Bronchial smooth muscle cell (primary cell): Measurements from ENCODE around the gene ZNF593. TPM values are rescaled to one million over a fixed set of nuclear protein-coding genes. Genes with fewer than 3 reads are reported as not detected.

Source experiments
- total RNA-seq: library from RNA; depleted of rRNA; stranded (reverse); fragments of >200 nt; gene quantifications from 2 replicates; pipeline ENCODE4 v1.2.1, GENCODE V29; 2014

The ZNF593 gene
- 16.1 and 25.8 TPM in 2 replicates for total RNA-seq

DNA sequence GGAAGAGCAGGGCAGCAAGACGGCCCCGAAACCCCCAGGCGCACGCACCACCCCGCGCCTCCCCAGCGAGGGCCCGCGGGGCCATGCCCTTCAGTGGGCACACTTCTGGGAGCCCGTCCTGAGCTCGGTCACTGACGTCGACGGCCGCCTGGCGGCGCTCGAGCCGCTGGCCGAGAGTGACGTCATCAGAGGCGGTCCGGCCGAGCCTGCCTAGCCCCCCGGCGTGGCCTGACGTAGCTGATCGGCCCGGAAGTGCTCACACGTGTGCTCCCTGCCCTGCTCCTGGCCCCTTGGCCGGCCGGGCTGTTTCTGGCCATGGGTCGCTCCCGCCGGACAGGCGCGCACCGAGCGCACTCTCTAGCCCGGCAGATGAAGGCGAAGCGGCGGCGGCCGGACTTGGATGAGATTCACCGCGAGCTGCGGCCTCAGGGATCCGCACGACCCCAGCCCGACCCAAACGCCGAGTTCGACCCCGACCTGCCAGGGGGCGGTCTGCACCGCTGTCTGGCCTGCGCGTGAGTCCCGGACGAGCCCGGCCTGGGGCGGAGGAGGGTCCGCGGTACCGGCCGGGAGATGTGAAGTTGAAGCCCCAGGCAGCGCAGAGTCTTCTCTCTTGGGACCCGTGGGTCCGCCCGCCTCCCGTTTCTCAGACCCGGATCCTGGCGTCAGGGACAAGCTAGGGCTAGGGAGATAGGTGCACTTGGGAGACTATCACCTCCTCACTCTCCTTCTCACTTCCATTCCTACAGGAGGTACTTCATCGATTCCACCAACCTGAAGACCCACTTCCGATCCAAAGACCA is at the start of gene ZNF593:
ZNF593 (plus strand) TSS at position 240 of the 803 bp plus-strand sequence; CDS start at position 316, 76 bp downstream.

DNA sequence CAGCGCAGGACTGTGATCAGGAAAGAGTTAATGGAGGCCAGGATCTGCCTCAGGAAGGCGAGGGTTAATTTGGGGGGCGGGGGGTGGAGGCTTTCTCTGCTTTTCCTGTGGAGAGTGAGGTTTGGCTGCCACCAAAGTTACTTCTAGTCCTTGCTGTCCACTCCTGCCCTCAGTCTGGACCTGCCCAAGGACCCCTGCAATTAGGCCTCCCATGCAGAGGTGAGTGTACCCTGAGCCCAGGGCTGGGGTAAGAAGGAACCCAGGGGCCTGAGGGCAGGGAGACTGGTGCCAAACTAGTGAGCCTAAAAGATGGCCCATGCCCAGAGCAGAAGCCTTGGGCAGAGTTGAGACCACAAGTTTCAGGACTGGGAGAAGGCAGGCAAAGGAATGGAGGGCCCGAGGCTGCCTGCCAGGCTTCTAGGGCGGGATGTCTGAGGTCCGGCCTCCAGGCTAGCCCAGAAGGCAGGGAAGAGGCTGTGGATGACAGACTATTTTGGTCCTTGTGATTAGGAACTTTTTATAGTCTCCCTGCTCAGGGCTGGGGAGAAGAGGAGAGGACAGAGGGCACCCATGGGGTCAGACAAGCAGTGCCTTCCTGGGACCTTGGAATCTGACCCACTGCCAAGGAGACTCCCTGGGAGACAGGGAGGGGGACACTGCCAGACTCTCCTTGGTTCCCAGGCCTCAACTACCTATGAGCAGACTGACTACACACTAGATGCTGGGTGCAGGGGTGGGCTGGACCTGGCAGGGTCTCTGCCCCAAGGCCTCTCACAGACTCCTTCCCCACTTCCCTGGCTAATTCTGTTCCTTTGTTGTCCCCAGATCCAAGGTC is 10.6 kb upstream of the ZNF593 start, which contains the start of gene FAM110D:
FAM110D (plus strand) TSS at position 172 of the 835 bp plus-strand sequence. CDS start 2,213 bp downstream, outside the sequence.

GRCh38 chr1:26168410-26169197 is 1.1 kb upstream of the ZNF593 start, which contains the start of gene C1orf232:
C1orf232 (minus strand) TSS chr1:26168963; CDS start chr1:26168499, 464 bp downstream.

GRCh38 chr1:26171084-26172072 is 1.7 kb downstream of the ZNF593 start, which contains the start of gene ZNF593OS:
ZNF593OS (minus strand) TSS chr1:26171832; CDS start chr1:26171661, 171 bp downstream.

DNA sequence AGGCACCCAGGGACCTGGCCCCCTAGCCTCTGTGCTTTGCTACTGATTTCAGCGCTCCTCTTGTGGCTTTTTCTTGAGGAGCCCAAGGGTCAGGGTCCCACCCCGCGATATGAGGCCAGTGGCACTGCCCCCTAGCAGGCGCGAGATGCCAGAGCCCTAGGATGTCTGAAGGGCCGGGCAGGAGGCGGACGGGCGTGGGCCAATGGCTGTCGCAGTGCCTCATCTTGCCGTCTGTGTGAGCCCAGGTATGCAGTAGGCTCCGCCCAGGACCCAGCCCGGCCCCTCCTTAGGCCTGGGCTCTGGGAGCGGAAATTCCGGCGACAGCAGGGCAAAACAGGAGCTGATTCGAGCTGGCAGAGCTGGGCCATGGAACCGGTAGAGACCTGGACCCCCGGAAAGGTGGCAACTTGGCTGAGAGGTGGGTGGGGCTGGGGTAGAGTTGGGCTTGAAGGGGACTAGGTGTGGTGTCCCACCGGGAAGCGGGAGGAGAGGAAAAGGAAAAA is 7.5 kb downstream of the ZNF593 start, which contains the start of gene CNKSR1:
CNKSR1 (plus strand) TSS at position 310 of the 503 bp plus-strand sequence; CDS start at position 367, 57 bp downstream.

DNA sequence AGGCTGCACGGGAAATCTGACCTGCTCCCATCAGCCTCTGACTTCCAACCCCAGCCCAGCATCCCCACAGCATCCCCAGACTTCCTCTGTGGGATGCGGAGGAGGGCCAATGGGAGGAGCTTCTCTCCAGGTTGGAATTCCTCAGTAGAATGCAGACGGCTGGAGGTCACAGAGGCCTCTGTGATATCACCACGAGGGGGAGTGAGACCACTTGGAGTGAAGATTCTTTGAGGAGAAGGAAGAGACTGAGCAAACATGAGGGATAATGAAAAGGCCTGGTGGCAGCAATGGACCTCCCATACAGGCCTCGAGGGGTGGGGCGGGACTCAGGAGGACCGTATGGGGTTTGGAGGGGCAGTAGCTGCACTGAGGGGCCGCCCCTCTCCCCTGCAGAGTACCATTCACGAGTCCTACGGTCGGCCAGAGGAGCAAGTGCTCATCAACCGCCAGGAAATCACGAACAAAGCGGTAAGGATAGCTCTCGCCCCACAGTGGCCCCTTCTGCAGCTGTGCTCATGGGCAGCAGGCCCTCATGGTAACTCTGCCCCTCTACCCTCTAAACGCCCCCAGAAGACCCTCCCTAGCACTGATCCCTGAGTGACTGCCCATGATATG is 20.8 kb downstream of the ZNF593 start, which contains the start of gene CATSPER4:
CATSPER4 (plus strand) TSS at position 230 of the 615 bp plus-strand sequence; CDS start at position 256, 26 bp downstream.

Other genes starting within 250 kb of the ZNF593 start
- 5.2 and 6.1 TPM in 2 replicates for gene PAFAH2, start 171.8 kb upstream of the ZNF593 start, total RNA-seq
- gene EXTL1, start 148.1 kb upstream of the ZNF593 start, total RNA-seq = 0.09 and 0.47 TPM in 2 replicates
- not detected in 2 replicates for gene SLC30A2, start 123.8 kb upstream of the ZNF593 start, total RNA-seq
- not detected in 2 replicates for gene TRIM63, start 102.3 kb upstream of the ZNF593 start, total RNA-seq
- 3.4 and 3.9 TPM in 2 replicates for gene PDIK1L, start 58.1 kb upstream of the ZNF593 start, total RNA-seq
- not detected in 2 replicates for gene FAM110D, start 10.8 kb upstream of the ZNF593 start, total RNA-seq
- gene C1orf232, start 945 bp upstream of the ZNF593 start, total RNA-seq = not detected in 2 replicates
- gene ZNF593OS, start 1.9 kb downstream of the ZNF593 start, total RNA-seq = not detected in 2 replicates
- gene CNKSR1, start 7.6 kb downstream of the ZNF593 start, total RNA-seq = not detected in 2 replicates
- gene CATSPER4, start 20.7 kb downstream of the ZNF593 start, total RNA-seq = not detected in 2 replicates
- gene CEP85, start 64.3 kb downstream of the ZNF593 start, total RNA-seq = 2.7 and 3.8 TPM in 2 replicates
- 31.1 and 52.8 TPM in 2 replicates for gene SH3BGRL3, start 110.2 kb downstream of the ZNF593 start, total RNA-seq
- 5.2 and 7.5 TPM in 2 replicates for gene UBXN11, start 136.7 kb downstream of the ZNF593 start, total RNA-seq
- gene CD52, start 148.1 kb downstream of the ZNF593 start, total RNA-seq = not detected in 2 replicates
- under 0.01 TPM in 1 of 2 replicates, not detected in the other for gene CRYBG2, start 184.2 kb downstream of the ZNF593 start, total RNA-seq
- not detected in 2 replicates for gene ZNF683, start 202.8 kb downstream of the ZNF593 start, total RNA-seq
- under 0.01 TPM in 1 of 2 replicates, not detected in the other for gene LIN28A, start 240.9 kb downstream of the ZNF593 start, total RNA-seq